ENCODE data around the gene TPM1. TPM values are rescaled to one million over a fixed set of nuclear protein-coding genes. Genes with fewer than 3 reads are reported as not detected.

Gene TPM1
- total RNA-seq, 1 experiment from 2014 or later, result 1,035 TPM

DNA sequence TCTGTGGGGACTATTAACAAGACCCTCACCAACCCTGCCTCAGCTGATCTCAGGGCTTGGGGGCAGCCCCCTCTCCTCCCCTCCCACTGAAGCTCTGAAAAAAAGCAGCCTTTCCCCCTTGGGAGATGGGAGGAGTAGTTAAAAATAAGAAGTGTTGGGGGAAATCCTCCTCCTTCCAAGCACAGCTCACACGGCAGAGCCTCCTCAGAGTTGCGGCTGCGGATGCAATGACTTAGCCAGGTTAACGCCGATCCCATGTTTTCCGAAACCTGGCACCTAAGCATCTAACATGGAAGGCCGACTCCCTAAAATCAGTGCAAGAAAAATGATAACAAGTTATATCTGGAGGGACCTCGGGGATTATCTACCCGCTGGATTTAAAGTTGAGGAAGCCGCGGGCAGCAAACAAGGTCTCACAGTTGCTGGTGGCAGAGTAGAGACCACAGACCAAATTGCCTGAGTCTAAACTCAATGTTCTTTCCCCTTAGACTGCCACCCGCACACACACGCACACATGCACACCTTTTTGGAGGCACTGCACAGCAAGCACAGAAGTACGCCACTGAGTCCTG is 1.1 kb upstream of the TPM1 start:
- no peak for DNase-seq (ENCODE audit: low read depth)

DNA sequence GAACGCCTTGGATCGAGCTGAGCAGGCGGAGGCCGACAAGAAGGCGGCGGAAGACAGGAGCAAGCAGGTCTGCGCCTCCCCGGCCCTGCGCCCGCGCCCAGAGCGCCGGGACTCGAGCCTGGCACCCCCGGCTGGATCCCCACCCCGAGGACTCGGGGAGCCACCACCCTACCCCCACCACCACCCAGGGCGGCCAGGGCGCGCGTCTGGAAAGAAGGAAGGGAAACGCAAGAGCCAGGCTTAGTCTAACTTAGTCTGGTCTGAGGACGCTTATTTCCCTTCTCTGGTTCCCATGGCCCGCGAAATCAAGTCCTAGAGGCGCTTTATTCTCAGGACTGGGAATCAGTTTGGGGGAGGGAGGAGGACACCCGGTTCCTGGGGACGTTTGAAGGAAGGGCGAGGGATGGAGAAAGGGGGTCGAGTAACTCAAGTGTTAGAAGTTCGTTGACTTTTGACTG is 359 bp downstream of the TPM1 start:
- DNase-seq (ENCODE audit: low read depth), result no peak

DNA sequence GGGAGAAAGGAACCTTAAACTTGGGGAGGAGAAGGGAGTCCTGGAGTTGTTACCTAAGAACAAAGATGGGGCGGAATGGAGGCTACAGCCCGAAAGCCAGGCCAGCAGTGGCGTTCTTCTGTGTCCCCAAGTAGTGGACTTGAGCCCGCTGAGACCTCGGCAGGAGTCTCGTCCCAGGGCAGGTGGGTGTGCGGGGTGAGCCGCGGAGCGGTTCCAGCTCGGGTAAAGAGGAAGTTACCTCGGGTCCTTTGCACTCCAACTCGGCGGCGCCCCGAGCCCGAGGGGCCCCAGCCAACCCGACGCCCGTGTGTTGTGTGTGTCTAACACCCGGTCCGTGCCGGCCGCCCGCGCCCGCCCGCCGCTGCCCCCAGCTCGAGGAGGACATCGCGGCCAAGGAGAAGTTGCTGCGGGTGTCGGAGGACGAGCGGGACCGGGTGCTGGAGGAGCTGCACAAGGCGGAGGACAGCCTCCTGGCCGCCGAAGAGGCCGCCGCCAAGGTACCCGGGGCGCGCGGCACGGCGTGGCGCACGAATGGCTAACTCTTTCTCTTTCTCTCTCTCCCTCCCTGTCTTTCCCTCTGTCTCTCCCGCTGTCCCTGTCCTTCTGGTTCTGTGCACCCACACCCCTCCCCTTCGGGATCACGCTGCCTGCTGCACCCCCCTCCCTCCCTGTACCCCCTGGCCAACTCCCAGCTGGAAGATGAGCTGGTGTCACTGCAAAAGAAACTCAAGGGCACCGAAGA is 959 bp downstream of the TPM1 start:
- peak; percentile 40 for DNase-seq (ENCODE audit: low read depth)

- no peak for DNase-seq (ENCODE audit: low read depth)
These were observed 1.6 kb downstream of the TPM1 start for GRCh38 chr15:63044077-63044644.

- DNase-seq (ENCODE audit: low read depth), result peak; percentile 59
These were observed 2.3 kb downstream of the TPM1 start for GRCh38 chr15:63044645-63045464.

DNA sequence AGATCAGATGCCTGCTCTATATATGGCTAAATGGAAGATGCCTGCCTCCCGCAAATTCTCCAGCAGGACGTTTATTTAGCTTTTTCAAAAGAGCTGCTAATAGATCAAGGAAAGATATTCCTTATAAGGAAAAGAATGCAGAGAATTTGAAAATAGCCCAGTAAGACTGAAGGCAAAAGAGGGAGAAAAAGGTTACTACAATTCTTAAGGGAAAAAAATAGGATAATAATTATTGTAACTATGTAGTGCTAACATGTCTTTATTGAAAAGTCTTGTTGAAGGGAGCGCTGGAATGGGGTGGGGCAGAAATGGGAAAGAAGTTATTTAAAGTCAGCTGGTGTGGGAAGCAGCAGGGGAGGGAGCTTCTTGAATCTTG is 2.9 kb downstream of the TPM1 start:
- peak; percentile 53 for DNase-seq (ENCODE audit: low read depth)

DNA sequence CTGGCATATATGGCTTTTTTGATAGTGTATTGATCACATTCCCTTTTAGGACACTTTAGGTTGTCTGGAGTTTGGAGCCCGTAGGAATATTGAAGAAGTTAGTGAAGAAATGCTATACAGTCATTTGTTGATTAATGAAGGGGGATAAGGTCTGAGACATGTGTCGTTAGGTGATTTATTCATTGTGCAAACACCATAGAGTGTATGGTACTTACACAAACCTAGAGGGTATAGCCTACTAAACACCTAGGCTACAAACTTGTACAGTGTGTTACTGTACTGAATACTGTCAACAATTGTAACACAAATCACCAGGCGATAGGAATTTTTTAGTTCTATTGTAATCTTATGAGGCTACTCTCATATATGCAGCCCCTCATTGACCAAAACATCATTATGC is 3.3 kb downstream of the TPM1 start:
- DNase-seq (ENCODE audit: low read depth), result no peak

- DNase-seq (ENCODE audit: low read depth), result peak; percentile 79
These were observed 4.6 kb downstream of the TPM1 start for GRCh38 chr15:63046917-63047760.

- no peak for DNase-seq (ENCODE audit: low read depth)
These were observed 5.2 kb downstream of the TPM1 start for GRCh38 chr15:63047792-63048114.

DNA sequence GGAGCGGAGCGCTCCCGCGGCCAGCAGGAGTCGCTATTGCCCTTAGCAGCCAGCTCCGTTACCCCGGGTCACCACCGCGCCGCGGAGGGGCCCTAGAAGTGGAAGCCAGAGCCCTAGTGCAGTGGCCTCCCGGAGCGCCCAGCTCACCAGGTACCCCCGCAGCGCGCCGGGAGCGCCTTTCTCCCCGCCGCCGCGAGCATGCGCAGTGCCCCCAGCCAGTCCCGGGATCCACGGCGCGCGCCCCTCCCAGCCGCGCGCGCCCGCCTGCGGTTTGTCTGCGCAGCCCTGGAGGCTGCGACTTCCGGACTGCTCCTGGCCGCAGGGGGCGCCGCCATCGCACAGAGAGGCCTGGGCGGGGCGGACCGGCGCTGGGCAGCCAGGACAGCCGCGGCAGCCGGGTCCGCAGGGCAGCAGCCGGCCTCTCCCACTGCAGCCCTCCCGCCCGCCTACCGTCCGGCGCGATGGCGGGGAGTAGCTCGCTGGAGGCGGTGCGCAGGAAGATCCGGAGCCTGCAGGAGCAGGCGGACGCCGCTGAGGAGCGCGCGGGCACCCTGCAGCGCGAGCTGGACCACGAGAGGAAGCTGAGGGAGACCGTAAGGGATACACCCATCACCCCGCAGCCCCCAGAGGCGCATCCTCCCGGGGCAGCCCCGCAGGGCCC is 5.7 kb downstream of the TPM1 start:
- DNase-seq (ENCODE audit: low read depth), result peak; percentile 96

- DNase-seq (ENCODE audit: low read depth), result peak; percentile 70
These were observed 6.5 kb downstream of the TPM1 start for GRCh38 chr15:63048776-63049665.

DNA sequence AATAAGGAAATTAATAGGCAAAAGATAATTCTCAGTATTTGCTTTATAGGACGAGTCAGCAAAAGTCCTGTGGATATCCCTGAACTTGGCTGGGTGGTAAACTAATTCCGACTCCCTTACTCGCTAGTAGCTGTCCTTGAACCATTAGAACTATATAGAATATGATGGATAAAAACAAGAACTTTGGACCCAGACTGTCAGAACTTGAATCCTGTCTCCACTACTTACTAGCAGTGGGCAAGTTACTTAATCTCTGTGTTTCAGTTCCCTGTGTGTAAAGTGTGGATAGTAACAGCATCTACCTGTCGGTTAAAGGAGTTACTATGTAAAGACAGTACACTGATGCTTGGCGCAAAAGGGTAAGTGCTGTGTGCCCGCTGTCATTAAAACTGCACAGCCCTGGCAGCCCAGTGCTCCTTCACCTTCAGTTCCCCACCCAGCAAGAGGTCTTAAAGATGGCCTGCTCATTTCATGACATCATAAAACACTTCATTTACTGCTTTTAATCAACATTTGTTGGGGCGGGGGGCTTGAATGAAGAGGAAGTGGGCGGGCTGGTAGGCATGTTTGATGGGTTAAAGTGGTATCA is 7.3 kb downstream of the TPM1 start:
- DNase-seq (ENCODE audit: low read depth), result no peak

GRCh38 chr15:63050731-63051155 is 8.2 kb downstream of the TPM1 start:
- DNase-seq (ENCODE audit: low read depth), result peak; percentile 60

DNA sequence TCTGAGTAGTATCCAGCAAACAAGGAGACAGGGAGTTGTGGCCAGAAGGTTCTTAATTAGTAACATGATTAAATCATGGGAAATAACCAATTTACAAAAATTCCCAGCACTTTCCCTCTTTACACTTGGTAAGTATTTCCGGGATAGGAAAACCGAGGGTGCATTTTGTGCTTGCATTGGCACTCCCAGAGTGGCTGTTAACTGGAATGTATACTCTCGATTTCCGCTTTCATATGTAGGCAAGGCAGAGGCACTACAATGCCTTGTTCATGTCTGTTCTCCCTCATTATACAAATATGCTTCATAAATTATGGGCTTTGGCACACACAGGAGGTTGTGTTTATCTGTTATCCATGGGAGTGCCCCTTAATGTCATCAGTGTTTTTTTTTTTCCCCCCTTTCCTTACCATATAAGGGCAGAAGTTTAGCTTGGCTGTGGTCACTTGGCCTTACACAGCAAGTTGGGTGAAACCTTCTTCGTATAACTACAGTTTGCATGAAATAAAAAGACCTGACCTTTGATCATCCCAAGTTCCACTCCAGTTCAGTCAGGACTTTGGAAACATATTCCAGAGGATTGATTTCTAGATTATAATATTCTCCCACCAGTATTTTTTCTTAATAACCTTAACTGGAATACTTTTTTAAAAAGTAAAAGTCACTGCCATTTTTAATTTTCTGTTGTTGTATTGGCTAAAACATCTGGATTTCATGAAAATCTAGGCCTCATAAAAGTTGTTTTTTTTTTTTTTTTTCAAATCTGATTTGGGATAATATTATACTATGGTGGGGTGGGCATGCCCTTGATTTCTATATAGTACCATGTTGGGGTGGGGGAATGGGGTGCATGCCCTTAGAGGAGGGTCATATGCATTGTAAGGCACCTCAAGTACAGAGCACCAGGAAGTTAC is 8.9 kb downstream of the TPM1 start:
- peak; percentile 84 for DNase-seq (ENCODE audit: low read depth)

DNA sequence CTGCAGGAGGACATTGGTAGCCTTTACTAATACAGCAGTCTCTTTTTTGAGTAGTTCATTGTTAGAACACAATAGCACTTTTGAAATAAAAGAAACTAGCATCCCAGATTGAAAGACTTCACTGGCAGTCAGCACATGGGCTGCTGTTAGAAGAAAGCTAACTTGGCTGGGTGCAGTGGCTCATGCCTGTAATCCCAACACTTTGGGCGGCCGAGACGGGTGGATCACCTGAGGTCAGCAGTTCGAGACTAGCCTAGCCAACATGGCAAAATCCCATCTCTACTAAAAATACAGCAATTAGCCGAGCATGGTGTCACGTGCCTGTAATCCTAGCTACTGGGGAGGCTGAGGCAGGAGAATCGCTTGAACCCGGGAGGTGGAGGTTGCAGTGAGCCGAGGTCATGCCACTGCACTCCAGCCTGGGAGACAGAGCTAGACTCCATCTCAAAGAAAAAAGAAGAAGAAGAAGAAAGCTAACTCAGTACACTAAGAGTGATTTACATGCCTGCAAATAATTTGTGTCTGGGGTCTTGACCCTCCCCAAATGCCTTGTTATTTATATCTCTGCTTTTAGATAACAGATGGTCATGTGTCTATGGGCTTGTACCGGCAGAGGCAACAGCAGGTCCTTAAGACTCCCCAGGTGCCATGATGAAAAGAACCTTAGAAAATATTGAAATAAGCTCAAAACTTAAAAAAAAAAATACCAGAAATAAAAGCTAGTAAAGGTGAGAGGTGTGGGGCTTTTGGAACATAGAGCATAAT is 9.7 kb downstream of the TPM1 start:
- DNase-seq (ENCODE audit: low read depth), result no peak

DNA sequence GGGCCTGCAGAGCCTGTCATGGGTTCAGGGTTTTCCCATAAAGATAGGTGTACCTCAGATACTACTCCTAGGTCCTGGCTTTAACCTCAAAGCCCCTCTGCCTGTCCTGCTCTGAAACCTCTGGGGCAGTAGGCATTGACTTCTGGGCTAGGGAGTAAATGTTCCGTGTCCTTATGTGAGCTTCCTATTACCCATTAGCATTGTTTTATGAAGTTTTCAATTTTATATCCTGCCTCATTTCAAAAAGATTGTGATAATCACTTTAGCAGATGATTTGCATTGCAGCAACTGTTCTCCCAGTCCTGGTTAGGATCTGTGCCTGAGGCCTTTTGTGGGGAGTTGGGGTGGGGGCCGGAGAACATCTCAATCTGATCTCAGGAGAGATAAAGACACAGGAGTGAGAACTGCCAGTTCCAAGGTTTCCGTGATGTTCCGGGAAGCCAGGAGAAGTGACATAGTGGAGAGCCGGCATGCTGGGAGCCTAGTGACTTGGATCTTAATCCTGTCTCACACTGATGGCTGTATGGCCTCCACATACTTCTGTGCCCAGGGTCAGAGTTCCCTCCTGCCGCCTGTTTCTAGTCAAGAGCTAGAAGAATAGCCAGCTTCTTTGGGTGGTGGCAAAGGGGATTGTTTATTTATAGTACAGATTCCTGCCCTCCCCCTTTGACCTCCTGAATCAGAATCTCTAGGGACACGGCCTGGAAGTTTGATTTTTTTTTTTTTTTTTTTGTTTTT is 10.6 kb downstream of the TPM1 start:
- peak; percentile 82 for DNase-seq (ENCODE audit: low read depth)

DNA sequence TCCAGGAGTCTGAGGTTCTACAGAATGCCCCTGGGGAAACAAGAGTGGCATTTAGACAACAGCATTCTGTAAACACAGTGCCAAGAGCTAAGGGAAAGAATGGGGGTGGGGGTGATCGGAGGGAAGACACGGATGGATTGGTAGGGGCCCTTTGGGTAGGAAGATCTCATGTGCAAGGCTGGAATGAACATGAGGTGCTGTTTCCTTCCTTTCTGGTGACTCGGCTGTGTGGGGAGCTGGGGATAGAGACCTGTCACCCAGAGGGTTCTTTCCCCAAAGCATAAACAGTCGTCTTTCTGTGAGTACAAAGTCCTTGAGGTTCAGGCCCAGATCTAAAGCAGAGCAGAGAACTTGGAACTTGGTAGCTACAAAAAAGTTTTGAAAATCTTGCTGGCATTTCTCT is 11.7 kb downstream of the TPM1 start:
- peak; percentile 47 for DNase-seq (ENCODE audit: low read depth)
